ENCODE results near the gene KRTDAP.

The KRTDAP gene

DNA sequence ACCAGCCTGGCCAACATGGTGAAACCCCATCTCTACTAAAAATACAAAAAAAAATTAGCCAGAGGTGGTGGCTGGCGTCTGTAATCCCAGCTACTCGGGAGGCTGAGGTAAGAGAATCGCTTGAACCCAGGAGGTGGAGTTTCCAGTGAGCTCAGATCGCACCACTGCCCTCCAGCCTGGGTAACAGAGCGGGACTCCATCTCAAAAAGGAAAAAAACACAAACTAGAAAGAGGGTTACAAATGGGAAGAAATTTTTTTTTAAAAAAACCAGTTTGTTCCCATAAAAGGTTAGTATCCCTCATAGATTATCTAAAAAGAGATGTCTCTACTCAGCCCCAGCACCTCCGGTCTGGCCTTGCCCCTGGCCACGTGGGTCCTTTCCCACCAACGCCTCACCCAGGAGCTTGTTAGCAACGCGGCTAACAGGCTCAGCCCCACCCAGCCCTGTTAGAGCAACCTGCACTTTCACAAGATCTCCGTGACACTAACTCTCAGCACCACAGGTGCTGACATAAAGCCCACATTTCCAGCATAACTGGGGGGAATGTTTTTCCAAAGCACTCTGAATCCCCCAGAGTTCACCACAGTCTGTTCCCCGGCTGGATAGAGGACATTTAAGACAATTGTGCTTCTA, 18.9 kb upstream of the KRTDAP start:
- H3K9me3 ChIP-seq (ENCODE audit: low read length): no peaks in the 10 kb centered on the region
- no peaks in the 10 kb centered on the region for H3K36me3 ChIP-seq (ENCODE audit: insufficient read depth, low read length)
- H3K27me3 ChIP-seq (ENCODE audit: insufficient read depth, low read length): peaks cover 77% of the 10 kb centered on the region
- no peak overlapping the region for H3K4me3 ChIP-seq (ENCODE audit: low read length)
- no peaks in the 10 kb centered on the region for H3K4me1 ChIP-seq (ENCODE audit: insufficient read depth, low read length)
- H2AFZ ChIP-seq (ENCODE audit: low read depth, low read length): no peak overlapping the region

DNA sequence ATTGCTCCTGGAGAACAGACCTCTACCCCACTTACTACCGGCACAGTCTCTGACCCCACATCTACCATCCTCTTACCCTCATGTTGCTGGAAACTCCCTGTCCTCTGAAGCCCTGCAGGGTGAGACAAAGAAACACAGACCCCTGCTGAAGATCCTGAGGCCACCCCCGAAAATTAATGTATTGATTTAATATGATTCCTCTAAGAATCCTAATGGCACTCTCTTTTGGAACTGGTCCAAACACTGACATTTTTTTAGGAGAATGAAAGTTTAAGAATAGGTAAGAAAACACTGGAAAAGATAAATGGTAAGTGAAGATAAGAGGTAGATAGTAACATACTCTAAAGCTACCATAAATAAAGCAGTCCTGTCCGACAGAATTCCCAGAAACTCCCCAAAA, 17.9 kb upstream of the KRTDAP start:
- Histone ChIP-seq H3K36me3 (ENCODE audit: insufficient read depth, low read length) (no peaks in the 10 kb centered on the region), H3K4me3 (ENCODE audit: low read length) (no peak overlapping the region), H3K27me3 (ENCODE audit: insufficient read depth, low read length) (peaks cover 68% of the 10 kb centered on the region)

GRCh38 chr19:35507561-35507960, 17.3 kb upstream of the KRTDAP start:
- H3K36me3 ChIP-seq (ENCODE audit: insufficient read depth, low read length): no peaks in the 10 kb centered on the region
- no peaks in the 10 kb centered on the region for H3K4me1 ChIP-seq (ENCODE audit: insufficient read depth, low read length)

More for the DNA sequence above, 17.9 kb upstream of the KRTDAP start:
- H2AFZ ChIP-seq (ENCODE audit: low read depth, low read length): no peak overlapping the region
- no peaks in the 10 kb centered on the region for H3K9me3 ChIP-seq (ENCODE audit: low read length)
- H3K4me1 ChIP-seq (ENCODE audit: insufficient read depth, low read length): no peaks in the 10 kb centered on the region

GRCh38 chr19:35506011-35506410, 15.7 kb upstream of the KRTDAP start:
- no peaks in the 10 kb centered on the region for H3K36me3 ChIP-seq (ENCODE audit: insufficient read depth, low read length)
- no peaks in the 10 kb centered on the region for H3K9me3 ChIP-seq (ENCODE audit: low read length)
- H3K4me3 ChIP-seq (ENCODE audit: low read length): no peak overlapping the region
- no peak overlapping the region for H2AFZ ChIP-seq (ENCODE audit: low read depth, low read length)
- H3K4me1 ChIP-seq (ENCODE audit: insufficient read depth, low read length): no peaks in the 10 kb centered on the region
- peaks cover 59% of the 10 kb centered on the region for H3K27me3 ChIP-seq (ENCODE audit: insufficient read depth, low read length)

More at GRCh38 chr19:35507561-35507960, 17.3 kb upstream of the KRTDAP start:
- Histone ChIP-seq H3K27me3 (ENCODE audit: insufficient read depth, low read length) (peaks cover 63% of the 10 kb centered on the region), H2AFZ (ENCODE audit: low read depth, low read length) (no peak overlapping the region), H3K9me3 (ENCODE audit: low read length) (no peaks in the 10 kb centered on the region), H3K4me3 (ENCODE audit: low read length) (no peak overlapping the region)

- H3K9me3 ChIP-seq (ENCODE audit: low read length): no peaks in the 10 kb centered on the region
- H3K36me3 ChIP-seq (ENCODE audit: insufficient read depth, low read length): no peaks in the 10 kb centered on the region
- H3K4me1 ChIP-seq (ENCODE audit: insufficient read depth, low read length): no peaks in the 10 kb centered on the region
- H2AFZ ChIP-seq (ENCODE audit: low read depth, low read length): no peak overlapping the region
- H3K27me3 ChIP-seq (ENCODE audit: insufficient read depth, low read length): peaks cover 45% of the 10 kb centered on the region
- no peak overlapping the region for H3K4me3 ChIP-seq (ENCODE audit: low read length)
These were observed 12.5 kb upstream of the KRTDAP start for GRCh38 chr19:35502751-35503150.

- Histone ChIP-seq H3K9me3 (ENCODE audit: low read length) (no peaks in the 10 kb centered on the region), H2AFZ (ENCODE audit: low read depth, low read length) (no peak overlapping the region), H3K4me3 (ENCODE audit: low read length) (no peak overlapping the region), H3K4me1 (ENCODE audit: insufficient read depth, low read length) (no peaks in the 10 kb centered on the region), H3K27me3 (ENCODE audit: insufficient read depth, low read length) (peaks cover 36% of the 10 kb centered on the region), H3K36me3 (ENCODE audit: insufficient read depth, low read length) (no peaks in the 10 kb centered on the region)
These were observed 11.4 kb upstream of the KRTDAP start for GRCh38 chr19:35501684-35502083.

GRCh38 chr19:35500611-35501010, 10.3 kb upstream of the KRTDAP start:
- Histone ChIP-seq H3K36me3 (ENCODE audit: insufficient read depth, low read length) (no peaks in the 10 kb centered on the region), H3K27me3 (ENCODE audit: insufficient read depth, low read length) (peaks cover 28% of the 10 kb centered on the region)

GRCh38 chr19:35498984-35499527, 8.8 kb upstream of the KRTDAP start:
- Histone ChIP-seq H3K4me3 (ENCODE audit: low read length) (no peak overlapping the region), H3K27me3 (ENCODE audit: insufficient read depth, low read length) (peaks cover 24% of the 10 kb centered on the region), H2AFZ (ENCODE audit: low read depth, low read length) (no peak overlapping the region), H3K4me1 (ENCODE audit: insufficient read depth, low read length) (no peaks in the 10 kb centered on the region), H3K36me3 (ENCODE audit: insufficient read depth, low read length) (no peaks in the 10 kb centered on the region), H3K9me3 (ENCODE audit: low read length) (no peaks in the 10 kb centered on the region)

More at GRCh38 chr19:35500611-35501010, 10.3 kb upstream of the KRTDAP start:
- Histone ChIP-seq H3K4me3 (ENCODE audit: low read length) (no peak overlapping the region), H3K4me1 (ENCODE audit: insufficient read depth, low read length) (no peaks in the 10 kb centered on the region), H3K9me3 (ENCODE audit: low read length) (no peaks in the 10 kb centered on the region), H2AFZ (ENCODE audit: low read depth, low read length) (no peak overlapping the region)

GRCh38 chr19:35498220-35498619, 8.0 kb upstream of the KRTDAP start:
- Histone ChIP-seq H2AFZ (ENCODE audit: low read depth, low read length) (no peak overlapping the region), H3K4me1 (ENCODE audit: insufficient read depth, low read length) (no peaks in the 10 kb centered on the region), H3K36me3 (ENCODE audit: insufficient read depth, low read length) (no peaks in the 10 kb centered on the region), H3K9me3 (ENCODE audit: low read length) (no peaks in the 10 kb centered on the region), H3K27me3 (ENCODE audit: insufficient read depth, low read length) (peaks cover 29% of the 10 kb centered on the region), H3K4me3 (ENCODE audit: low read length) (no peak overlapping the region)

- H3K36me3 ChIP-seq (ENCODE audit: insufficient read depth, low read length): no peaks in the 10 kb centered on the region
These were observed 7.1 kb upstream of the KRTDAP start for GRCh38 chr19:35497406-35497805.

GRCh38 chr19:35495107-35496064, 5.1 kb upstream of the KRTDAP start:
- Histone ChIP-seq H2AFZ (ENCODE audit: low read depth, low read length) (no peak overlapping the region), H3K27me3 (ENCODE audit: insufficient read depth, low read length) (peaks cover 24% of the 10 kb centered on the region), H3K9me3 (ENCODE audit: low read length) (no peaks in the 10 kb centered on the region), H3K4me3 (ENCODE audit: low read length) (no peak overlapping the region), H3K36me3 (ENCODE audit: insufficient read depth, low read length) (no peaks in the 10 kb centered on the region), H3K4me1 (ENCODE audit: insufficient read depth, low read length) (no peaks in the 10 kb centered on the region)

More at GRCh38 chr19:35497406-35497805, 7.1 kb upstream of the KRTDAP start:
- H3K9me3 ChIP-seq (ENCODE audit: low read length): no peaks in the 10 kb centered on the region
- H3K4me3 ChIP-seq (ENCODE audit: low read length): no peak overlapping the region
- no peak overlapping the region for H2AFZ ChIP-seq (ENCODE audit: low read depth, low read length)
- H3K27me3 ChIP-seq (ENCODE audit: insufficient read depth, low read length): peaks cover 34% of the 10 kb centered on the region
- H3K4me1 ChIP-seq (ENCODE audit: insufficient read depth, low read length): no peaks in the 10 kb centered on the region

GRCh38 chr19:35493971-35494370, 3.7 kb upstream of the KRTDAP start:
- Histone ChIP-seq H3K4me1 (ENCODE audit: insufficient read depth, low read length) (no peaks in the 10 kb centered on the region), H3K9me3 (ENCODE audit: low read length) (no peaks in the 10 kb centered on the region), H3K27me3 (ENCODE audit: insufficient read depth, low read length) (peaks cover 24% of the 10 kb centered on the region), H3K4me3 (ENCODE audit: low read length) (no peak overlapping the region), H2AFZ (ENCODE audit: low read depth, low read length) (no peak overlapping the region), H3K36me3 (ENCODE audit: insufficient read depth, low read length) (no peaks in the 10 kb centered on the region)

GRCh38 chr19:35491836-35492360, 1.6 kb upstream of the KRTDAP start:
- no peaks in the 10 kb centered on the region for H3K9me3 ChIP-seq (ENCODE audit: low read length)
- no peak overlapping the region for H3K4me3 ChIP-seq (ENCODE audit: low read length)
- peaks cover 37% of the 10 kb centered on the region for H3K27me3 ChIP-seq (ENCODE audit: insufficient read depth, low read length)
- no peak overlapping the region for H2AFZ ChIP-seq (ENCODE audit: low read depth, low read length)
- H3K36me3 ChIP-seq (ENCODE audit: insufficient read depth, low read length): no peaks in the 10 kb centered on the region
- H3K4me1 ChIP-seq (ENCODE audit: insufficient read depth, low read length): no peaks in the 10 kb centered on the region

All from neuron (in vitro differentiated cells).